GM23248 (cell line): ENCODE data around the gene CLEC2D.

Experiments used
- EZH2 ChIP-seq: fragments of 200-600 bp; sonication (generic); IDR thresholded peaks from 2 replicates; pipeline ENCODE4 v1.6.1; 2018; ENCODE audit warnings: antibody characterized with exemption, mild to moderate bottlenecking; ENCODE audit not compliant: insufficient read depth, poor library complexity, severe bottlenecking
- EZH2phosphoT487 ChIP-seq: fragments of 200-600 bp; sonication (generic); IDR thresholded peaks from 2 replicates; pipeline ENCODE4 v1.6.1; 2018; ENCODE audit warnings: antibody characterized with exemption, moderate library complexity, mild to moderate bottlenecking, low read depth; ENCODE audit not compliant: insufficient read depth

- no peak for TF ChIP-seq EZH2
- TF ChIP-seq EZH2phosphoT487, result no peak
These were observed 36.7 kb upstream of the CLEC2D start for GRCh38 chr12:9632766-9633165.
